ENCODE measurements around the gene FRMPD1. TPM values are rescaled to one million over a fixed set of nuclear protein-coding genes. Genes with fewer than 3 reads are reported as not detected.

The FRMPD1 gene
- total RNA-seq, 1 donor: not detected

- H3K4me1 ChIP-seq (ENCODE audit: insufficient read depth, low read length): peaks cover 2% of the 10 kb centered on the region
- H2AFZ ChIP-seq (ENCODE audit: low read length): no peak overlapping the region
- H3K4me2 ChIP-seq (ENCODE audit: insufficient read depth, low read length): no peak overlapping the region
- H3K4me3 ChIP-seq (ENCODE audit: insufficient read depth, low read length): no peak overlapping the region
- no peaks in the 10 kb centered on the region for H3K36me3 ChIP-seq (ENCODE audit: insufficient read depth, low read length)
- no peak overlapping the region for H3K27ac ChIP-seq (ENCODE audit: low read depth, low read length)
- no peak for TF ChIP-seq CTCF (IDR thresholded peaks at IDR 0.05; ENCODE audit: extremely low read depth, low read depth, low read length)
- no peak for DNase-seq (ENCODE audit: insufficient read length, low spot score, missing footprints)
- no peaks in the 10 kb centered on the region for H3K9me3 ChIP-seq (ENCODE audit: low read depth, low read length)
- H3K79me2 ChIP-seq (ENCODE audit: insufficient read depth, low read length): no peaks in the 10 kb centered on the region
- H3K27me3 ChIP-seq (ENCODE audit: insufficient read depth, low read length): peaks cover 10% of the 10 kb centered on the region
- no peaks in the 10 kb centered on the region for H4K20me1 ChIP-seq (ENCODE audit: insufficient read depth, low read length)
Measured at GRCh38 chr9:37624073-37624472, 26.7 kb upstream of the FRMPD1 start.

GRCh38 chr9:37625036-37625757 is 25.6 kb upstream of the FRMPD1 start:
- Histone ChIP-seq H3K27me3 (ENCODE audit: insufficient read depth, low read length) (peaks cover 10% of the 10 kb centered on the region), H3K4me2 (ENCODE audit: insufficient read depth, low read length) (no peak overlapping the region), H3K4me1 (ENCODE audit: insufficient read depth, low read length) (no peaks in the 10 kb centered on the region), H3K27ac (ENCODE audit: low read depth, low read length) (no peak overlapping the region), H2AFZ (ENCODE audit: low read length) (no peak overlapping the region), H3K4me3 (ENCODE audit: insufficient read depth, low read length) (no peak overlapping the region), H3K36me3 (ENCODE audit: insufficient read depth, low read length) (no peaks in the 10 kb centered on the region), H3K9me3 (ENCODE audit: low read depth, low read length) (no peaks in the 10 kb centered on the region), H4K20me1 (ENCODE audit: insufficient read depth, low read length) (no peaks in the 10 kb centered on the region), H3K79me2 (ENCODE audit: insufficient read depth, low read length) (no peaks in the 10 kb centered on the region)
- no peak for DNase-seq (ENCODE audit: insufficient read length, low spot score, missing footprints)
- no peak for TF ChIP-seq CTCF (IDR thresholded peaks at IDR 0.05; ENCODE audit: extremely low read depth, low read depth, low read length)

GRCh38 chr9:37625758-37626147 is 25.0 kb upstream of the FRMPD1 start:
- no peak overlapping the region for H3K27ac ChIP-seq (ENCODE audit: low read depth, low read length)
- H4K20me1 ChIP-seq (ENCODE audit: insufficient read depth, low read length): no peaks in the 10 kb centered on the region
- no peak overlapping the region for H3K4me2 ChIP-seq (ENCODE audit: insufficient read depth, low read length)
- TF ChIP-seq CTCF (IDR thresholded peaks at IDR 0.05; ENCODE audit: extremely low read depth, low read depth, low read length): no peak
- H2AFZ ChIP-seq (ENCODE audit: low read length): no peak overlapping the region
- H3K4me3 ChIP-seq (ENCODE audit: insufficient read depth, low read length): no peak overlapping the region
- H3K36me3 ChIP-seq (ENCODE audit: insufficient read depth, low read length): no peaks in the 10 kb centered on the region
- H3K79me2 ChIP-seq (ENCODE audit: insufficient read depth, low read length): no peaks in the 10 kb centered on the region
- H3K4me1 ChIP-seq (ENCODE audit: insufficient read depth, low read length): no peaks in the 10 kb centered on the region
- H3K27me3 ChIP-seq (ENCODE audit: insufficient read depth, low read length): peaks cover 10% of the 10 kb centered on the region
- DNase-seq (ENCODE audit: insufficient read length, low spot score, missing footprints): no peak
- H3K9me3 ChIP-seq (ENCODE audit: low read depth, low read length): no peaks in the 10 kb centered on the region

- no peaks in the 10 kb centered on the region for H3K36me3 ChIP-seq (ENCODE audit: insufficient read depth, low read length)
- peaks cover 10% of the 10 kb centered on the region for H3K27me3 ChIP-seq (ENCODE audit: insufficient read depth, low read length)
- H3K4me2 ChIP-seq (ENCODE audit: insufficient read depth, low read length): no peak overlapping the region
- H2AFZ ChIP-seq (ENCODE audit: low read length): no peak overlapping the region
- no peaks in the 10 kb centered on the region for H3K9me3 ChIP-seq (ENCODE audit: low read depth, low read length)
- no peaks in the 10 kb centered on the region for H4K20me1 ChIP-seq (ENCODE audit: insufficient read depth, low read length)
- no peaks in the 10 kb centered on the region for H3K4me1 ChIP-seq (ENCODE audit: insufficient read depth, low read length)
- no peak for TF ChIP-seq CTCF (IDR thresholded peaks at IDR 0.05; ENCODE audit: extremely low read depth, low read depth, low read length)
- no peaks in the 10 kb centered on the region for H3K79me2 ChIP-seq (ENCODE audit: insufficient read depth, low read length)
- H3K4me3 ChIP-seq (ENCODE audit: insufficient read depth, low read length): no peak overlapping the region
- no peak overlapping the region for H3K27ac ChIP-seq (ENCODE audit: low read depth, low read length)
- DNase-seq (ENCODE audit: insufficient read length, low spot score, missing footprints): no peak
Measured at GRCh38 chr9:37626708-37627292, 24.0 kb upstream of the FRMPD1 start.

Measured in osteoblast (primary cell).